Limb (tissue), 2 donors: ENCODE results near the gene UBE2D2.
"Not testable (repeated sequence)": the region's sequence is repeated elsewhere in the genome, so short reads cannot be mapped to it uniquely, and the experiment has no call there.

Source experiments
- DNase-seq, 2 donors: peaks; one replicate each; pipeline ENCODE4 v3.0.0-alpha.2; 2016; ENCODE audit errors: extremely low spot score in 2 of 2

UBE2D2 gene

GRCh38 chr5:139582181-139582580 is 21.0 kb downstream of the UBE2D2 start:
- not testable (repeated sequence) for DNase-seq

GRCh38 chr5:139584137-139584536 is 23.0 kb downstream of the UBE2D2 start:
- no peak for DNase-seq

- not testable (repeated sequence) for DNase-seq
Observed at GRCh38 chr5:139588116-139588515, 27.0 kb downstream of the UBE2D2 start.

- no peak for DNase-seq
Observed at GRCh38 chr5:139588962-139589361, 27.8 kb downstream of the UBE2D2 start.

GRCh38 chr5:139592289-139592688 is 31.1 kb downstream of the UBE2D2 start:
- no peak for DNase-seq

- DNase-seq: not testable (repeated sequence)
Observed at GRCh38 chr5:139593076-139593475, 31.9 kb downstream of the UBE2D2 start.

GRCh38 chr5:139593716-139594319 is 32.7 kb downstream of the UBE2D2 start:
- no peak for DNase-seq

GRCh38 chr5:139597134-139597533 is 36.0 kb downstream of the UBE2D2 start:
- DNase-seq: no peak

- DNase-seq: not testable (repeated sequence)
Observed at GRCh38 chr5:139598601-139598965, 37.4 kb downstream of the UBE2D2 start.

- DNase-seq: no peak
Observed at GRCh38 chr5:139600336-139600949, 39.3 kb downstream of the UBE2D2 start.

GRCh38 chr5:139601429-139601828 is 40.3 kb downstream of the UBE2D2 start:
- DNase-seq: no peak

GRCh38 chr5:139601948-139602347 is 40.8 kb downstream of the UBE2D2 start:
- DNase-seq: not testable (repeated sequence)

GRCh38 chr5:139605887-139606286 is 44.7 kb downstream of the UBE2D2 start:
- DNase-seq: no peak

GRCh38 chr5:139611703-139612584 is 50.8 kb downstream of the UBE2D2 start:
- no peak for DNase-seq

- DNase-seq: no peak
Observed at GRCh38 chr5:139619861-139620260, 58.7 kb downstream of the UBE2D2 start.

GRCh38 chr5:139625398-139625797 is 64.3 kb downstream of the UBE2D2 start:
- not testable (repeated sequence) for DNase-seq

GRCh38 chr5:139630855-139631254 is 69.7 kb downstream of the UBE2D2 start:
- DNase-seq: no peak

GRCh38 chr5:139631520-139632165 is 70.5 kb downstream of the UBE2D2 start:
- DNase-seq: no peak

GRCh38 chr5:139633295-139634027 is 72.3 kb downstream of the UBE2D2 start:
- peak; percentile 81 to 83 for DNase-seq

- DNase-seq: no peak
Observed at GRCh38 chr5:139634028-139634325, 72.8 kb downstream of the UBE2D2 start.

- no peak for DNase-seq
Observed at GRCh38 chr5:139634541-139634940, 73.4 kb downstream of the UBE2D2 start.
